Neuron (in vitro differentiated cells): ENCODE results near the gene APCDD1L.
"Not testable (repeated sequence)": the region's sequence is repeated elsewhere in the genome, so short reads cannot be mapped to it uniquely, and the experiment has no call there.

ENCODE experiments used
- H2AFZ ChIP-seq: one replicate; pipeline ENCODE4 v1.6.1; 2013; ENCODE audit warnings: low read depth, mild to moderate bottlenecking, inconsistent platforms, low read length, moderate library complexity
- H3K27me3 ChIP-seq: one replicate; pipeline ENCODE4 v1.6.1; 2013; ENCODE audit warnings: low read length; ENCODE audit not compliant: insufficient read depth
- H3K36me3 ChIP-seq: one replicate; pipeline ENCODE4 v1.6.1; 2013; ENCODE audit warnings: low read length; ENCODE audit not compliant: insufficient read depth
- H3K4me1 ChIP-seq: one replicate; pipeline ENCODE4 v1.6.1; 2013; ENCODE audit warnings: low read length; ENCODE audit not compliant: insufficient read depth
- H3K4me3 ChIP-seq: 2 replicates; pipeline ENCODE4 v1.5.1; 2013; ENCODE audit warnings: mild to moderate bottlenecking, low read length, moderate library complexity
- H3K9me3 ChIP-seq: one replicate; pipeline ENCODE4 v1.6.1; 2013; ENCODE audit warnings: low read length

The APCDD1L gene

GRCh38 chr20:58550275-58551059 is 35.3 kb upstream of the APCDD1L start:
- Histone ChIP-seq H3K4me3 (no peak overlapping the region), H3K27me3 (peaks cover 15% of the 10 kb centered on the region), H3K9me3 (peaks cover 3% of the 10 kb centered on the region), H2AFZ (no peak overlapping the region), H3K4me1 (peaks cover 6% of the 10 kb centered on the region), H3K36me3 (no peaks in the 10 kb centered on the region)

- no peak overlapping the region for H2AFZ ChIP-seq
- H3K27me3 ChIP-seq = peaks cover 15% of the 10 kb centered on the region
- H3K36me3 ChIP-seq = no peaks in the 10 kb centered on the region
- H3K9me3 ChIP-seq = peaks cover 3% of the 10 kb centered on the region
- H3K4me3 ChIP-seq = no peak overlapping the region
- H3K4me1 ChIP-seq = peaks cover 6% of the 10 kb centered on the region
Measured at GRCh38 chr20:58549231-58550209, 34.3 kb upstream of the APCDD1L start.

GRCh38 chr20:58547623-58548475 is 32.6 kb upstream of the APCDD1L start:
- Histone ChIP-seq H3K27me3 (peaks cover 7% of the 10 kb centered on the region), H3K4me3 (no peak overlapping the region), H3K4me1 (peaks cover 6% of the 10 kb centered on the region)

GRCh38 chr20:58546756-58547622 is 31.8 kb upstream of the APCDD1L start:
- H3K4me3 ChIP-seq = no peak overlapping the region
- peaks cover 3% of the 10 kb centered on the region for H3K9me3 ChIP-seq
- H2AFZ ChIP-seq = no peak overlapping the region
- H3K27me3 ChIP-seq = peaks cover 4% of the 10 kb centered on the region
- H3K36me3 ChIP-seq = no peaks in the 10 kb centered on the region
- peaks cover 6% of the 10 kb centered on the region for H3K4me1 ChIP-seq

More at GRCh38 chr20:58547623-58548475, 32.6 kb upstream of the APCDD1L start:
- Histone ChIP-seq H2AFZ (no peak overlapping the region), H3K36me3 (no peaks in the 10 kb centered on the region), H3K9me3 (peaks cover 3% of the 10 kb centered on the region)

GRCh38 chr20:58546416-58546711 is 31.2 kb upstream of the APCDD1L start:
- Histone ChIP-seq H3K4me3 (no peak overlapping the region), H3K27me3 (peaks cover 4% of the 10 kb centered on the region), H2AFZ (no peak overlapping the region), H3K9me3 (no peaks in the 10 kb centered on the region), H3K4me1 (peaks cover 6% of the 10 kb centered on the region), H3K36me3 (no peaks in the 10 kb centered on the region)

GRCh38 chr20:58545565-58546415 is 30.6 kb upstream of the APCDD1L start:
- H3K4me1 ChIP-seq = peaks cover 6% of the 10 kb centered on the region
- H3K9me3 ChIP-seq = no peaks in the 10 kb centered on the region
- no peaks in the 10 kb centered on the region for H3K36me3 ChIP-seq
- H2AFZ ChIP-seq = no peak overlapping the region
- peaks cover 4% of the 10 kb centered on the region for H3K27me3 ChIP-seq
- H3K4me3 ChIP-seq = no peak overlapping the region

GRCh38 chr20:58544891-58545290 is 29.7 kb upstream of the APCDD1L start:
- Histone ChIP-seq H3K27me3 (peaks cover 4% of the 10 kb centered on the region), H3K36me3 (no peaks in the 10 kb centered on the region), H3K4me3 (no peak overlapping the region), H3K9me3 (no peaks in the 10 kb centered on the region), H2AFZ (no peak overlapping the region), H3K4me1 (peaks cover 2% of the 10 kb centered on the region)

- Histone ChIP-seq H3K36me3 (no peaks in the 10 kb centered on the region), H3K4me1 (no peaks in the 10 kb centered on the region), H3K9me3 (no peaks in the 10 kb centered on the region), H3K4me3 (no peak overlapping the region), H3K27me3 (peaks cover 4% of the 10 kb centered on the region), H2AFZ (no peak overlapping the region)
Measured at GRCh38 chr20:58544286-58544685, 29.1 kb upstream of the APCDD1L start.

GRCh38 chr20:58543274-58543673 is 28.1 kb upstream of the APCDD1L start:
- Histone ChIP-seq H2AFZ (no peak overlapping the region), H3K27me3 (peaks cover 4% of the 10 kb centered on the region), H3K9me3 (no peaks in the 10 kb centered on the region), H3K36me3 (no peaks in the 10 kb centered on the region), H3K4me3 (no peak overlapping the region), H3K4me1 (no peaks in the 10 kb centered on the region)

GRCh38 chr20:58542411-58543095 is 27.4 kb upstream of the APCDD1L start:
- Histone ChIP-seq H3K9me3 (no peaks in the 10 kb centered on the region), H3K4me1 (no peaks in the 10 kb centered on the region), H3K36me3 (no peaks in the 10 kb centered on the region), H3K27me3 (peaks cover 4% of the 10 kb centered on the region), H3K4me3 (no peak overlapping the region), H2AFZ (no peak overlapping the region)

- not testable (repeated sequence) for H3K9me3 ChIP-seq, H3K36me3 ChIP-seq, H2AFZ ChIP-seq, H3K27me3 ChIP-seq, H3K4me1 ChIP-seq, H3K4me3 ChIP-seq
Measured at GRCh38 chr20:58542034-58542410, 26.8 kb upstream of the APCDD1L start.
